ENCODE results near the gene ST14.
A peak's percentile ranks its signal among the peaks of the same experiment; 100 is the strongest.

GRCh38 chr11:130145975-130146776 is 13.4 kb upstream of the ST14 start:
- TF ChIP-seq CTCF (IDR thresholded peaks at IDR 0.05), result peak in 4 of 6 experiments; percentile 2 to 69 (median 60)
- peak; percentile 61 to 71 for TF ChIP-seq POLR2A (IDR thresholded peaks at IDR 0.05)

Measured in Peyer's patch (tissue), 4 donors.